WTC11 (cell line): ENCODE results near the gene PPARA. TPM values are rescaled to one million over a fixed set of nuclear protein-coding genes. Genes with fewer than 3 reads are reported as not detected.

Source experiments
- ATAC-seq: fragments of 200-7000 bp; cut with Tn5 transposase; 2 replicates; pipeline ENCODE4 v1.10.0; 2021; ENCODE audit warnings: mild to moderate bottlenecking, moderate library complexity
- CTCF ChIA-PET: fragments of 300-600 bp; sonication (Branson Sonifier 250); formaldehyde crosslinking; loops from one replicate; lab custom pipeline; 2021; ENCODE audit warnings: antibody characterized with exemption; lab: Charles Lee
- POLR2A ChIA-PET: fragments of 350-600 bp; sonication (Branson Sonifier 250); formaldehyde crosslinking; loops from one replicate; lab custom pipeline; 2021; ENCODE audit warnings: antibody characterized with exemption; lab: Charles Lee
- DNase-seq: peaks from one replicate; pipeline ENCODE4 v3.0.0; 2021; ENCODE audit warnings: low spot score
- H3K27ac Mint-ChIP-seq: 2 replicates; pipeline ENCODE4 v1.8.0; 2021; ENCODE audit warnings: mixed read lengths
- H3K27me3 Mint-ChIP-seq: 2 replicates; pipeline ENCODE4 v1.8.0; 2021; ENCODE audit warnings: low read depth, mild to moderate bottlenecking, moderate library complexity, mixed read lengths
- H3K36me3 Mint-ChIP-seq: 2 replicates; pipeline ENCODE4 v1.8.0; 2021; ENCODE audit warnings: mixed read lengths
- H3K4me1 Mint-ChIP-seq: 2 replicates; pipeline ENCODE4 v1.8.0; 2022; ENCODE audit warnings: mixed read lengths
- H3K4me3 Mint-ChIP-seq: 2 replicates; pipeline ENCODE4 v1.8.0; 2021; ENCODE audit warnings: mild to moderate bottlenecking, moderate library complexity, mixed read lengths
- H3K9me3 Mint-ChIP-seq: 2 replicates; pipeline ENCODE4 v1.8.0; 2021; ENCODE audit warnings: mixed read lengths
- GRHL2 ChIP-seq: fragments of 250-450 bp; sonication (Bioruptor Pico); IDR thresholded peaks from 2 replicates; pipeline ENCODE4 v1.8.0; 2022; ENCODE audit warnings: mild to moderate bottlenecking, moderate library complexity; ENCODE audit not compliant: insufficient replicate concordance, severe bottlenecking
- IRF2 ChIP-seq: sonication (generic); formaldehyde crosslinking; IDR thresholded peaks from 2 replicates; pipeline ENCODE4 v1.8.0; 2022; ENCODE audit warnings: low read depth, missing genetic modification reagents, borderline replicate concordance
- NFYB ChIP-seq: sonication (generic); formaldehyde crosslinking; conservative IDR thresholded peaks from 2 replicates; pipeline ENCODE4 v1.8.0; 2022; ENCODE audit warnings: low read depth, missing genetic modification reagents
- NR2C2 ChIP-seq: sonication (generic); formaldehyde crosslinking; IDR thresholded peaks from 2 replicates; pipeline ENCODE4 v1.8.0; 2022; ENCODE audit warnings: mild to moderate bottlenecking, missing genetic modification reagents
- OVOL2 ChIP-seq: fragments of 250-450 bp; sonication (Bioruptor Pico); IDR thresholded peaks from 2 replicates; pipeline ENCODE4 v1.9.0; 2021; ENCODE audit warnings: mild to moderate bottlenecking, borderline replicate concordance
- RORB ChIP-seq: fragments of 250-450 bp; sonication (Bioruptor Pico); IDR thresholded peaks from 2 replicates; pipeline ENCODE4 v1.9.0; 2021; ENCODE audit warnings: mild to moderate bottlenecking
- SMAD4 ChIP-seq: sonication (generic); formaldehyde crosslinking; IDR thresholded peaks from 2 replicates; pipeline ENCODE4 v1.8.0; 2022; ENCODE audit warnings: mild to moderate bottlenecking, missing genetic modification reagents
- TEAD1 ChIP-seq: sonication (generic); formaldehyde crosslinking; IDR thresholded peaks from 2 replicates; pipeline ENCODE4 v1.8.0; 2022; ENCODE audit warnings: mild to moderate bottlenecking, missing genetic modification reagents
- TEAD4 ChIP-seq: sonication (generic); formaldehyde crosslinking; IDR thresholded peaks from 2 replicates; pipeline ENCODE4 v1.8.0; 2022; ENCODE audit warnings: mild to moderate bottlenecking, missing genetic modification reagents
- ZNF121 ChIP-seq: sonication (generic); formaldehyde crosslinking; IDR thresholded peaks from 2 replicates; pipeline ENCODE4 v1.8.0; 2023; ENCODE audit warnings: missing genetic modification reagents
- ZNF416 ChIP-seq: fragments of 250-450 bp; sonication (Bioruptor Pico); IDR thresholded peaks from 2 replicates; pipeline ENCODE4 v1.9.0; 2021; ENCODE audit warnings: mild to moderate bottlenecking, inconsistent platforms
- ZNF423 ChIP-seq: fragments of 250-450 bp; sonication (Bioruptor Pico); IDR thresholded peaks from 2 replicates; pipeline ENCODE4 v2.1.2; 2022; ENCODE audit warnings: mild to moderate bottlenecking, moderate library complexity
- total RNA-seq: library from RNA; stranded (reverse); gene quantifications from 3 replicates; pipeline ENCODE4 v1.2.3, GENCODE V29; 2021
- TF ChIP-seq, protein P1 (sequence below): sonication (generic); formaldehyde crosslinking; IDR thresholded peaks from 2 replicates; pipeline ENCODE4 v1.8.1; 2023; ENCODE audit warnings: mild to moderate bottlenecking, moderate library complexity, missing genetic modification reagents
- TF ChIP-seq, protein P2 (sequence below): fragments of 250-450 bp; sonication (Bioruptor Pico); IDR thresholded peaks from 2 replicates; pipeline ENCODE4 v1.9.0; 2021; ENCODE audit warnings: mild to moderate bottlenecking
- TF ChIP-seq, protein P3 (sequence below): sonication (generic); formaldehyde crosslinking; IDR thresholded peaks from 2 replicates; pipeline ENCODE4 v1.8.1; 2022; ENCODE audit warnings: low read depth, missing genetic modification reagents, borderline replicate concordance
- TF ChIP-seq, protein P4 (sequence below): sonication (generic); formaldehyde crosslinking; IDR thresholded peaks from 2 replicates; pipeline ENCODE4 v1.8.1; 2022; ENCODE audit warnings: mild to moderate bottlenecking, moderate library complexity, missing genetic modification reagents

Gene PPARA
- total RNA-seq, 1 experiment from 2014 or later, result 9.3 TPM

DNA sequence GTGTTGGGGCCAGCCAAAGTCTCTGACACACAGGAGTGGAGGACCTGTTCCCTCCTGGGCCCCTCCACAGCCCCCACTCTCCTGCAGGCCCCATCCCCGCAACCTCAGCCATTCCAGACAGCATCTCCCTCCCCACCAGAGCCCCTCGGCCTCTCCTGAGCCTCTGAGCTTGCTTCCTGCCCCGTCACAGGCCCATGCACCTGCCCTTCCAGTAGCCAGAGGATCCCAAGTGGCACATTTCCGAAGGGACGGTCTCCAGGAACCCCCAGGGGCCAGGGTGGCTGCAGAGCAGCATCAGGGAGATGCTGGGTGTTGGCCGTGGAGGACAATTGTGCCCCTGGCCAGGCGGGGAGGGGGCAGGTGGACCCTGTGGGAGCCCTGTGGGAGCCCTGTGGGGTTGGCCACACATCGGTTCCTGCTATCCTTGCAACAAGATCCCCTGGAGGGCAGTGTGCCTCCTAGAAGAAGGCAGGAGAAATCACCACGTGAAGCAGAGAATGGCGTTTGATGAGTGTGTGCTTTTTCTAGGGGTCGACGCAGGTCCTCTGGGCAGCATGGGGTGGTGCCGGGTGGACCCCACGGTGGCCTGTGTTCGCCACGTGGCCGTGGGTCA is 45.3 kb upstream of the PPARA start (continued):
- no peak for TF ChIP-seq NR2C2

DNA sequence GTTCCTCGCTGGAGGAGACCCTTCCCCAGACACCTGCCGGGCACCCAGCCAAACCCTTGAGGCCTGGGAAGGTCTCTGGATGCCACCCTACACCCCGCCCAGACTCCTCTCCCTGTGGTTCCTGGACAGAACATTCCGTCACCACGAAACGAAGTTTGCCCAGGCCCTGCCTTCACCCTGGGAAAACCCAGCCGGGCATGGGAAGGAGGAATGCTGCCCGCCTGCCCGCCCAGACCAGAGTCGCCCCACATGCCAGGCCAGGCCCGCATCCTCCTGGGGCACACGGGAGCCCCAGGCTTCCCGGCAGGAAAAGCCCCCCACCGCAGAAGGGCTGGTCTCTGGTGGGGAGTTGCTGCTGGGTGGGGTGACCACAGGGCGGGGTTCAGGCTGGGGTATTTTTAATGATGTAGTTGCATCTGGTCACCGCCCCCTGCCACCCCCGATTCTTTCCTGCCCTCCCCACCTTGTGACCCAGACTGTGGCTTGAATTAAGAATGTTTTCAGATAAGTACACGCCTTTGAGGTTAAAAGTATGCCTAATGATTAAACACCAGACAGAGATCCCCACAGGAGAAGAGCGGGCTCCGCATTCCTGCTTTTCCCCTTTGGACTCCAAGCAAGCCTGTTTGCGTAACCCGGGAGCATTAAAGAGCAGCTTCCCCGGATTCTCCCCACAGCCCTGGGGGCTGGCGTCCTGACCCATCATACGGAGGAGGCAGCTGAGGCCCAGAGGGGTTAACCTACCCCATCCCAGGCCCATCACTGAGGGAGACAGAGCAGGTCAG is 44.6 kb upstream of the PPARA start:
- no peaks in the 10 kb centered on the region for H3K4me1 Mint-ChIP-seq
- no peaks in the 10 kb centered on the region for H3K9me3 Mint-ChIP-seq
- no peak for TF ChIP-seq ZNF121 (CRISPR knock-in tag)
- TF ChIP-seq, protein P1, sequence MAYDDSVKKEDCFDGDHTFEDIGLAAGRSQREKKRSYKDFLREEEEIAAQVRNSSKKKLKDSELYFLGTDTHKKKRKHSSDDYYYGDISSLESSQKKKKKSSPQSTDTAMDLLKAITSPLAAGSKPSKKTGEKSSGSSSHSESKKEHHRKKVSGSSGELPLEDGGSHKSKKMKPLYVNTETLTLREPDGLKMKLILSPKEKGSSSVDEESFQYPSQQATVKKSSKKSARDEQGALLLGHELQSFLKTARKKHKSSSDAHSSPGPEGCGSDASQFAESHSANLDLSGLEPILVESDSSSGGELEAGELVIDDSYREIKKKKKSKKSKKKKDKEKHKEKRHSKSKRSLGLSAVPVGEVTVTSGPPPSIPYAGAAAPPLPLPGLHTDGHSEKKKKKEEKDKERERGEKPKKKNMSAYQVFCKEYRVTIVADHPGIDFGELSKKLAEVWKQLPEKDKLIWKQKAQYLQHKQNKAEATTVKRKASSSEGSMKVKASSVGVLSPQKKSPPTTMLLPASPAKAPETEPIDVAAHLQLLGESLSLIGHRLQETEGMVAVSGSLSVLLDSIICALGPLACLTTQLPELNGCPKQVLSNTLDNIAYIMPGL, result no peak
- TF ChIP-seq TEAD4 (CRISPR knock-in tag), result no peak
- TF ChIP-seq GRHL2, result no peak
- TF ChIP-seq, protein P2, sequence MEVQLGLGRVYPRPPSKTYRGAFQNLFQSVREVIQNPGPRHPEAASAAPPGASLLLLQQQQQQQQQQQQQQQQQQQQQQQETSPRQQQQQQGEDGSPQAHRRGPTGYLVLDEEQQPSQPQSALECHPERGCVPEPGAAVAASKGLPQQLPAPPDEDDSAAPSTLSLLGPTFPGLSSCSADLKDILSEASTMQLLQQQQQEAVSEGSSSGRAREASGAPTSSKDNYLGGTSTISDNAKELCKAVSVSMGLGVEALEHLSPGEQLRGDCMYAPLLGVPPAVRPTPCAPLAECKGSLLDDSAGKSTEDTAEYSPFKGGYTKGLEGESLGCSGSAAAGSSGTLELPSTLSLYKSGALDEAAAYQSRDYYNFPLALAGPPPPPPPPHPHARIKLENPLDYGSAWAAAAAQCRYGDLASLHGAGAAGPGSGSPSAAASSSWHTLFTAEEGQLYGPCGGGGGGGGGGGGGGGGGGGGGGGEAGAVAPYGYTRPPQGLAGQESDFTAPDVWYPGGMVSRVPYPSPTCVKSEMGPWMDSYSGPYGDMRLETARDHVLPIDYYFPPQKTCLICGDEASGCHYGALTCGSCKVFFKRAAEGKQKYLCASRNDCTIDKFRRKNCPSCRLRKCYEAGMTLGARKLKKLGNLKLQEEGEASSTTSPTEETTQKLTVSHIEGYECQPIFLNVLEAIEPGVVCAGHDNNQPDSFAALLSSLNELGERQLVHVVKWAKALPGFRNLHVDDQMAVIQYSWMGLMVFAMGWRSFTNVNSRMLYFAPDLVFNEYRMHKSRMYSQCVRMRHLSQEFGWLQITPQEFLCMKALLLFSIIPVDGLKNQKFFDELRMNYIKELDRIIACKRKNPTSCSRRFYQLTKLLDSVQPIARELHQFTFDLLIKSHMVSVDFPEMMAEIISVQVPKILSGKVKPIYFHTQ (CRISPR knock-in tag), result no peak
- no peak for TF ChIP-seq OVOL2
- TF ChIP-seq ZNF423 (CRISPR knock-in tag), result no peak
- TF ChIP-seq, protein P3, sequence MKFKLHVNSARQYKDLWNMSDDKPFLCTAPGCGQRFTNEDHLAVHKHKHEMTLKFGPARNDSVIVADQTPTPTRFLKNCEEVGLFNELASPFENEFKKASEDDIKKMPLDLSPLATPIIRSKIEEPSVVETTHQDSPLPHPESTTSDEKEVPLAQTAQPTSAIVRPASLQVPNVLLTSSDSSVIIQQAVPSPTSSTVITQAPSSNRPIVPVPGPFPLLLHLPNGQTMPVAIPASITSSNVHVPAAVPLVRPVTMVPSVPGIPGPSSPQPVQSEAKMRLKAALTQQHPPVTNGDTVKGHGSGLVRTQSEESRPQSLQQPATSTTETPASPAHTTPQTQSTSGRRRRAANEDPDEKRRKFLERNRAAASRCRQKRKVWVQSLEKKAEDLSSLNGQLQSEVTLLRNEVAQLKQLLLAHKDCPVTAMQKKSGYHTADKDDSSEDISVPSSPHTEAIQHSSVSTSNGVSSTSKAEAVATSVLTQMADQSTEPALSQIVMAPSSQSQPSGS (CRISPR knock-in tag), result no peak
- TF ChIP-seq RORB (CRISPR knock-in tag), result no peak
- no peak for TF ChIP-seq TEAD1 (CRISPR knock-in tag)
- no peak for TF ChIP-seq NFYB
- TF ChIP-seq SMAD4, result no peak
- no peak for TF ChIP-seq ZNF416 (CRISPR knock-in tag)
- no peak for TF ChIP-seq IRF2
- TF ChIP-seq, protein P4, sequence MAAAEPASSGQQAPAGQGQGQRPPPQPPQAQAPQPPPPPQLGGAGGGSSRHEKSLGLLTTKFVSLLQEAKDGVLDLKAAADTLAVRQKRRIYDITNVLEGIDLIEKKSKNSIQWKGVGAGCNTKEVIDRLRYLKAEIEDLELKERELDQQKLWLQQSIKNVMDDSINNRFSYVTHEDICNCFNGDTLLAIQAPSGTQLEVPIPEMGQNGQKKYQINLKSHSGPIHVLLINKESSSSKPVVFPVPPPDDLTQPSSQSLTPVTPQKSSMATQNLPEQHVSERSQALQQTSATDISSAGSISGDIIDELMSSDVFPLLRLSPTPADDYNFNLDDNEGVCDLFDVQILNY (CRISPR knock-in tag), result no peak
- TF ChIP-seq, all 79 proteins: peak for 0
- Mint-ChIP-seq H3K27me3 (no peaks in the 10 kb centered on the region), H3K4me3 (no peak overlapping the region), H3K36me3 (no peaks in the 10 kb centered on the region), H3K27ac (no peak overlapping the region)
- ChIA-PET CTCF (interaction anchor here (0.6 to 1.6 kb wide), 2 partner anchors 100 to 124 kb away, joined by 4 to 13 read pairs; no protein-coding TSS in a partner anchor), POLR2A (interaction anchor here (0.6 kb wide), 1 partner anchor 68 kb away, joined by 3 read pairs; no protein-coding TSS in a partner anchor)
- ATAC-seq (no peak), DNase-seq (no peak)
